SH-SY5Y (cell line): ENCODE measurements around the gene DNAH9.

Source experiments
- GATA2 ChIP-seq: IDR thresholded peaks from 2 replicates; pipeline ENCODE4 v1.6.1; 2011; ENCODE audit warnings: mild to moderate bottlenecking, low read depth, low read length
- GATA3 ChIP-seq: IDR thresholded peaks from 2 replicates; pipeline ENCODE4 v1.6.1; 2011; ENCODE audit warnings: low read depth, mild to moderate bottlenecking, low read length, moderate library complexity

DNA sequence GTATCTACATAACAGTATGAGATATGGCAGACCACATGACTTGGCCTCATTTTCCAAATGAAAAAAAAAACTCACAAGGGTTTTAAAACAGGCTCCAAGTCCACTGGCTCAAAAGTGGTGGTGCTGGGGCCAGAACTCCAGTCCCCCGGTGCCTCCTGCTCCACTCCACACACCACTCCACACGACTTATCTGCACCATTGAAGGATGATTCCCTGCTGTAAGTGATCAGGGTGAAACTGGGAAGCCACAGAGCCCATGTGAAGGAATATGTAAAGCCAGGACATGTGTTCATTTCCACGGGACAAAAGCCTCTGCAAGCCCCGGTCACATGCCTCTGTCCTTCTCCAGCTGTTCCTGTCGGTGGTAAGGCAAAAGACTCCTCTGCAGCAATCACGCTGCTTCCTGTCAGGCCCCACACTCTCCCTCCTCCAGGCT is 301.8 kb downstream of the DNAH9 start:
- no peak for TF ChIP-seq GATA2
- TF ChIP-seq GATA3 = no peak
